HCT116 (cell line): ENCODE measurements around the gene SYNE3. TPM values are rescaled to one million over a fixed set of nuclear protein-coding genes. Genes with fewer than 3 reads are reported as not detected.

Experiments
- ATAC-seq: fragments of 200-7000 bp; cut with Tn5 transposase; 2 replicates; pipeline ENCODE4 v1.9.1; 2020; ENCODE audit warnings: mild to moderate bottlenecking, moderate library complexity
- BruUV-seq: library from RNA; stranded (reverse); fragments of 400-500 nt; replicated peaks from 2 replicates; lab custom pipeline; 2021; lab: Mats Ljungman, UMichigan
- CTCF ChIA-PET: fragments of 300-600 bp; sonication (Branson Sonifier 250); formaldehyde crosslinking; loops from one replicate; lab custom pipeline; 2021; ENCODE audit warnings: antibody characterized with exemption; lab: Charles Lee
- POLR2A ChIA-PET: fragments of 300-600, 350-600 bp; sonication (Branson Sonifier 250); formaldehyde crosslinking; loops from one replicate; lab custom pipeline; 2021; ENCODE audit warnings: antibody characterized with exemption; lab: Charles Lee
- RAD21 ChIA-PET, 2 experiments: fragments of 300-600 bp; sonication (Branson Sonifier 250); formaldehyde crosslinking; loops; one replicate each; lab custom pipeline; 2023; ENCODE audit warnings: low total read pairs in 2 of 2; ENCODE audit not compliant: uncharacterized antibody in 2 of 2, unreplicated experiment in 2 of 2, low non-redundant PET in 1 of 2; lab: Charles Lee
- DNase-seq: peaks from one replicate; pipeline ENCODE4 v3.0.0-alpha.2; 2010; ENCODE audit warnings: low read depth, low spot score
- H2AFZ ChIP-seq: fragments of 200-600 bp; shearing (Covaris generic), sonication (generic); 2 replicates; pipeline ENCODE4 v1.6.1; 2017; ENCODE audit warnings: low read depth, mixed run types, mixed read lengths, antibody characterized with exemption, low read length; ENCODE audit not compliant: poor library complexity, severe bottlenecking
- H3K27ac ChIP-seq: 2 replicates; pipeline ENCODE4 v1.5.1; 2012; ENCODE audit warnings: low read depth, low read length
- H3K27me3 ChIP-seq: fragments of 200-600 bp; sonication (generic); 2 replicates; pipeline ENCODE4 v1.6.1; 2016; ENCODE audit warnings: mixed run types, low read length, mixed read lengths; ENCODE audit not compliant: insufficient read depth
- H3K36me3 ChIP-seq, 2 experiments: fragments of 200-500 bp in 1 of 2; fragments of 200-600 bp in 1 of 2; sonication (Bioruptor generic) in 1 of 2; sonication (generic) in 1 of 2; 2 replicates each; pipeline versions ENCODE4 v1.5.1 to v1.6.1; 2014 to 2016; ENCODE audit warnings: low read length in 2 of 2, inconsistent platforms in 1 of 2, mixed read lengths in 1 of 2, mixed run types in 1 of 2; ENCODE audit not compliant: insufficient read depth in 2 of 2, control insufficient read depth in 1 of 2
- H3K4me1 ChIP-seq, 2 experiments: fragments of 200-600 bp in 1 of 2; sonication (generic) in 1 of 2; 2 replicates each; pipeline versions ENCODE4 v1.5.1 to v1.6.1; 2012 to 2017; ENCODE audit warnings: low read length in 2 of 2, inconsistent platforms in 1 of 2, mild to moderate bottlenecking in 1 of 2, mixed read lengths in 1 of 2, mixed run types in 1 of 2, moderate library complexity in 1 of 2; ENCODE audit not compliant: insufficient read depth in 2 of 2, control insufficient read depth in 1 of 2
- H3K4me2 ChIP-seq: fragments of 200-600 bp; sonication (generic); 2 replicates; pipeline ENCODE4 v1.6.1; 2017; ENCODE audit warnings: mixed run types, low read length, mixed read lengths
- H3K4me3 ChIP-seq, 2 experiments: fragments of 200-600 bp in 1 of 2; sonication (generic) in 1 of 2; replicated peaks in 1 of 2; 2 replicates each; pipeline ENCODE4 v1.5.1; 2011 to 2016; ENCODE audit warnings: low read length in 2 of 2, control low read depth in 1 of 2, low read depth in 1 of 2, mild to moderate bottlenecking in 1 of 2, mixed read lengths in 1 of 2, mixed run types in 1 of 2
- H3K79me2 ChIP-seq: fragments of 200-600 bp; sonication (generic); 2 replicates; pipeline ENCODE4 v1.6.1; 2017; ENCODE audit warnings: mild to moderate bottlenecking, mixed run types, low read length, moderate library complexity, mixed read lengths; ENCODE audit not compliant: insufficient read depth
- H3K9ac ChIP-seq: fragments of 200-600 bp; sonication (generic); 2 replicates; pipeline ENCODE4 v1.6.1; 2016; ENCODE audit warnings: low read length, mixed read lengths
- H3K9me2 ChIP-seq: fragments of 200-600 bp; sonication (generic), shearing (Covaris generic); 2 replicates; pipeline ENCODE4 v1.6.1; 2017; ENCODE audit warnings: mixed run types, mild to moderate bottlenecking, moderate library complexity; ENCODE audit not compliant: insufficient read depth
- H3K9me3 ChIP-seq, 2 experiments: fragments of 200-500 bp in 1 of 2; fragments of 200-600 bp in 1 of 2; sonication (Bioruptor generic) in 1 of 2; sonication (generic) in 1 of 2; 2 replicates each; pipeline ENCODE4 v1.6.1; 2014 to 2017; ENCODE audit warnings: low read length in 2 of 2, mixed read lengths in 2 of 2, inconsistent platforms in 1 of 2, low read depth in 1 of 2, mild to moderate bottlenecking in 1 of 2, mixed run types in 1 of 2, moderate library complexity in 1 of 2; ENCODE audit not compliant: control insufficient read depth in 1 of 2, insufficient read depth in 1 of 2
- H4K20me1 ChIP-seq: fragments of 200-600 bp; sonication (generic), shearing (Covaris generic); 2 replicates; pipeline ENCODE4 v1.6.1; 2017; ENCODE audit warnings: mixed run types, mild to moderate bottlenecking, moderate library complexity; ENCODE audit not compliant: insufficient read depth
- CBX3 ChIP-seq: IDR thresholded peaks from 2 replicates; pipeline ENCODE4 v1.6.1; 2012; ENCODE audit warnings: low read depth
- CTCF ChIP-seq, 3 experiments: fragments of 200-600 bp in 1 of 3; sonication (generic) in 1 of 3; IDR thresholded peaks in 2 of 3; conservative IDR thresholded peaks in 1 of 3; 2 replicates each; pipeline ENCODE4 v1.5.1; 2012 to 2017; ENCODE audit warnings: low read depth in 2 of 3, low read length in 2 of 3, antibody characterized with exemption in 1 of 3, borderline replicate concordance in 1 of 3, control low read depth in 1 of 3, mild to moderate bottlenecking in 1 of 3, mixed read lengths in 1 of 3, mixed run types in 1 of 3, moderate library complexity in 1 of 3; ENCODE audit not compliant: insufficient read depth in 1 of 3
- EGR1 ChIP-seq: IDR thresholded peaks from 2 replicates; pipeline ENCODE4 v1.6.1; 2012; ENCODE audit warnings: low read depth
- ELF1 ChIP-seq: IDR thresholded peaks from 2 replicates; pipeline ENCODE4 v1.6.1; 2012; ENCODE audit warnings: low read depth, borderline replicate concordance
- EZH2 ChIP-seq: fragments of 200-600 bp; sonication (generic); IDR thresholded peaks from 2 replicates; pipeline ENCODE4 v1.6.1; 2017; ENCODE audit warnings: antibody characterized with exemption, mixed run types
- JUND ChIP-seq: IDR thresholded peaks from 2 replicates; pipeline ENCODE4 v1.6.1; 2012
- POLR2AphosphoS5 ChIP-seq: IDR thresholded peaks from 2 replicates; pipeline ENCODE4 v1.6.1; 2011; ENCODE audit warnings: mild to moderate bottlenecking, low read depth, low read length, moderate library complexity
- REST ChIP-seq: IDR thresholded peaks from 2 replicates; pipeline ENCODE4 v1.6.1; 2012; ENCODE audit warnings: low read depth
- SIN3A ChIP-seq: IDR thresholded peaks from 2 replicates; pipeline ENCODE4 v1.6.1; 2012; ENCODE audit warnings: low read depth
- TCF7L2 ChIP-seq: IDR thresholded peaks from 2 replicates; pipeline ENCODE4 v1.7.0; 2011; ENCODE audit warnings: borderline replicate concordance, inconsistent platforms; ENCODE audit not compliant: insufficient read depth, insufficient read length; ENCODE audit errors: extremely low read depth
- YY1 ChIP-seq: IDR thresholded peaks from 2 replicates; pipeline ENCODE4 v1.6.1; 2011; ENCODE audit warnings: low read length, low read depth, moderate library complexity, mild to moderate bottlenecking; ENCODE audit not compliant: insufficient replicate concordance; ENCODE audit errors: extremely low read depth
- ZFX ChIP-seq: fragments of 450-650 bp; IDR thresholded peaks from 2 replicates; pipeline ENCODE4 v1.6.1; 2017
- ZNF274 ChIP-seq: fragments of 200-500 bp; sonication (Bioruptor generic); IDR thresholded peaks from 2 replicates; pipeline ENCODE4 v1.6.1; 2014; ENCODE audit warnings: mild to moderate bottlenecking, low read depth, low read length, inconsistent platforms
- intact Hi-C: fragments of 100-400 bp; cut with micrococcal nuclease; formaldehyde crosslinking; loops from 2 replicates; pipeline ENCODE4 v1.10.0; 2022
- total RNA-seq: library from RNA; stranded (reverse); gene quantifications from one replicate; pipeline ENCODE4 v1.2.1, GENCODE V29; 2021; ENCODE audit not compliant: unreplicated experiment

Gene SYNE3
- total RNA-seq, 1 experiment from 2014 or later, result 3.6 TPM

GRCh38 chr14:95557832-95558231 lies 41.4 kb upstream of the SYNE3 start:
- Histone ChIP-seq H3K27ac (no peak overlapping the region), H3K9ac (no peak overlapping the region), H3K4me3 (no peak overlapping the region), H3K79me2 (no peaks in the 10 kb centered on the region), H3K9me2 (no peaks in the 10 kb centered on the region), H3K9me3 (no peaks in the 10 kb centered on the region), H3K27me3 (no peaks in the 10 kb centered on the region; the same call in 1 of the 2 replicates), H3K4me2 (no peak overlapping the region), H2AFZ (no peak overlapping the region), H4K20me1 (no peaks in the 10 kb centered on the region), H3K36me3 (no peaks in the 10 kb centered on the region), H3K4me1 (no peaks in the 10 kb centered on the region)
- intact Hi-C loops, result no loop called here
- ChIA-PET RAD21 (no interaction called here), CTCF (interaction anchor here (1.3 to 1.6 kb wide), 2 partner anchors 216 to 437 kb away, joined by 5 read pairs; no protein-coding TSS in a partner anchor), POLR2A (no interaction called here)
- DNase-seq (no peak), ATAC-seq (no peak)
- TF ChIP-seq YY1, result no peak
- no peak for TF ChIP-seq REST
- no peak for TF ChIP-seq JUND
- BruUV-seq, result no TSS peak

- intact Hi-C loops, result no loop called here
- Histone ChIP-seq H4K20me1 (no peaks in the 10 kb centered on the region), H3K9me2 (no peaks in the 10 kb centered on the region), H3K4me1 (no peaks in the 10 kb centered on the region), H3K27ac (no peak overlapping the region), H3K4me2 (no peak overlapping the region), H3K4me3 (no peak overlapping the region), H3K9ac (no peak overlapping the region), H3K36me3 (no peaks in the 10 kb centered on the region), H3K27me3 (no peaks in the 10 kb centered on the region; the same call in 1 of the 2 replicates), H3K79me2 (no peaks in the 10 kb centered on the region), H3K9me3 (no peaks in the 10 kb centered on the region), H2AFZ (no peak overlapping the region)
- no peak for ATAC-seq
- RAD21 ChIA-PET, result no interaction called here
- DNase-seq, result no peak
- no TSS peak for BruUV-seq
- CTCF ChIA-PET, result interaction anchor here (0.9 to 1.6 kb wide), 3 partner anchors 10 to 437 kb away, joined by 3 to 5 read pairs (median 5); no protein-coding TSS in a partner anchor
- POLR2A ChIA-PET, result no interaction called here
- TF ChIP-seq CBX3, result no peak
- no peak for TF ChIP-seq TCF7L2
- no peak for TF ChIP-seq ZNF274
- no peak for TF ChIP-seq POLR2AphosphoS5
- TF ChIP-seq ZFX, result no peak
- no peak for TF ChIP-seq EZH2
- TF ChIP-seq EGR1, result no peak
- no peak for TF ChIP-seq SIN3A
- no peak for TF ChIP-seq ELF1
- no peak for TF ChIP-seq CTCF (IDR thresholded peaks at IDR 0.05 in 2 of 3, conservative IDR thresholded peaks at IDR 0.05 in 1 of 3; ENCODE audit: borderline replicate concordance in 1 of 3, insufficient read depth in 1 of 3, low read depth in 2 of 3, low read length in 2 of 3)
- no peak for TF ChIP-seq YY1
Measured at GRCh38 chr14:95557291-95557690, 40.8 kb upstream of the SYNE3 start.
